Gastrocnemius medialis (tissue), 4 donors: ENCODE data around the gene ADAMTS2. TPM values are rescaled to one million over a fixed set of nuclear protein-coding genes. Genes with fewer than 3 reads are reported as not detected.
A peak's percentile ranks its signal among the peaks of the same experiment; 100 is the strongest.

Source experiments
- ATAC-seq, 2 donors: fragments of 150-250 bp; one replicate each; pipeline ENCODE4 v1.9.1; 2016
- DNase-seq, 2 donors: peaks; one replicate each; pipeline ENCODE4 v3.0.0-alpha.2; 2019
- H3K27ac ChIP-seq, 4 donors: fragments of 200-600 bp; sonication (generic); 1 replicate in 1 of 4; 2 replicates in 3 of 4; pipeline ENCODE4 v1.5.1; 2016 to 2018; ENCODE audit warnings: mild to moderate bottlenecking in 2 of 4, moderate library complexity in 1 of 4
- H3K27me3 ChIP-seq, 3 donors: fragments of 200-600 bp; sonication (generic) in 2 of 3; 1 replicate in 1 of 3; 2 replicates in 2 of 3; pipeline versions ENCODE4 v1.5.1 to v1.6.0; 2016 to 2019; ENCODE audit warnings: mild to moderate bottlenecking in 1 of 3, moderate library complexity in 1 of 3
- H3K36me3 ChIP-seq, 2 donors: fragments of 200-600 bp; sonication (generic) in 1 of 2; one replicate each; pipeline ENCODE4 v1.5.1; 2017 to 2018
- H3K4me1 ChIP-seq, 2 donors: fragments of 200-600 bp; sonication (generic) in 1 of 2; one replicate each; pipeline ENCODE4 v1.5.1; 2016 to 2017; ENCODE audit warnings: mild to moderate bottlenecking in 2 of 2
- H3K4me3 ChIP-seq, 4 donors: fragments of 200-600 bp; sonication (generic) in 3 of 4; 1 replicate in 1 of 4; 2 replicates in 3 of 4; pipeline ENCODE4 v1.5.1; 2016 to 2019; ENCODE audit warnings: mild to moderate bottlenecking in 2 of 4
- H3K9me3 ChIP-seq, 3 donors: fragments of 200-600 bp; sonication (generic) in 2 of 3; 1 replicate in 1 of 3; 2 replicates in 2 of 3; pipeline ENCODE4 v1.5.1; 2016 to 2019
- POLR2A ChIP-seq, 2 donors: fragments of 450-650 bp; IDR thresholded peaks; one replicate each; pipeline ENCODE4 v1.6.1; 2017; ENCODE audit warnings: antibody characterized with exemption in 2 of 2, mild to moderate bottlenecking in 2 of 2, moderate library complexity in 2 of 2
- in situ Hi-C, 4 donors: fragments of 200-750 bp; cut with MboI; loops; one replicate each; pipeline versions ENCODE4 v1.15.0 to v1.8.0; 2017; ENCODE audit warnings: low sequenced_read_pairs in 4 of 4
- intact Hi-C: fragments of 100-400 bp; cut with DNase I; formaldehyde crosslinking; loops from one replicate; pipeline ENCODE4 v1.15.1; 2023; ENCODE audit warnings: low total_unique reads
- total RNA-seq, 4 donors: library from RNA; depleted of rRNA; stranded (reverse); fragments of >200 nt; gene quantifications; one replicate each; pipeline versions ENCODE4 v1.1.0 to v1.2.3, GENCODE V29; 2016
- TF ChIP-seq, protein P1 (sequence below), 5 experiments: fragments of 450-650 bp in 3 of 5; fragments of 200-600 bp in 2 of 5; sonication (generic) in 2 of 5; IDR thresholded peaks in 4 of 5; conservative IDR thresholded peaks in 1 of 5; 1 replicate in 4 of 5; 2 replicates in 1 of 5; pipeline ENCODE4 v1.5.1; 2016 to 2019; ENCODE audit warnings: antibody characterized with exemption in 5 of 5, mild to moderate bottlenecking in 3 of 5, moderate library complexity in 3 of 5

The ADAMTS2 gene
- total RNA-seq, 4 donors from 2014 or later: 0.78 to 3.8 (median 2.0) TPM

DNA sequence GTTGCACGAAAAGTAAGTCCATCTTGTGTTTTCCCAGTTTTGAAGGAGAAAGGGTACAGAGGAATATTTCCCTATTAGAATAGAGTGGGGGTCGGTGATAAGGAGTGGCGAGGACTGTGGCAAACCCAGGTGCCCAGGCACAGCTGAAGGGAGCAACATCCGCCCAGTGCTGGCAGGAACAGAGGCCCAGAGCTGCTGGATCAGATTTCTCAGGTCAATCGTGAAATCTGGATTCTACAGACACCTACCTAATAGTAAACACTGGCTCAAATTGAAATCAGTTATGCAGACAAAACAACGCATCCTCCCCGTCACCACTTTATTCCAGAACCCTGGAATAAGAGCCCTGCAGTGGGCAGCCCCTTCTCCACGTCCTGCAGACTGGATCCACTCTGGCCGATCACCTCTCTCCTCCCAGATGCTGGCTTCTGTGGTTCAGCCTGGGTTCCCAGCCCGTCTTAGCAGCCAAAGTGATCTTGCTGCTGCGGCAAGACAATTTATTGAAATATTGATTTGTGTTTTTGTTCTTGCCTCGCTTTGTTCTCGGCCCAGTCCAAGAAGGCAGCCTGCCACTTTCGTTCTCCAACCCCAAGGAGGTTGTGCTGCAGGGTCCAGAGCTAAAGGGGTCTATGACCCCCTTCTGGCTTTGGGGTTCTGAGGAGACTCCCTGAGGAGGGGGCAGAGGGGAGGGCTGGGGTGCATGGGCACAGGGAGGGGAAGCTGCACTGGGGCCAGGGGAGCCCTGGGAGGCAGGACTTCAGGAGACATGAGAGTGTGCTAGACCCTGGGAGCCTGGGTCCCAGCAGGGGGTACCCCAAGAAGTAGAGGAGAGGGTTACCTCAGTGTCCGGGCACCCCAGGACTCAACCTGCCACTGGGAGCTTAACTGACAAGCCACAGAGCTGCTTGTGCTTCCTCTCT lies 181.8 kb downstream of the ADAMTS2 start:
- no peaks in the 10 kb centered on the region for H3K9me3 ChIP-seq
- no peaks in the 10 kb centered on the region for H3K36me3 ChIP-seq
- H3K4me1 ChIP-seq: peaks cover 0 to 4% of the 10 kb centered on the region in 2 donors
- intact Hi-C loops: no loop called here
- no peaks in the 10 kb centered on the region for H3K27me3 ChIP-seq
- TF ChIP-seq POLR2A (IDR thresholded peaks at IDR 0.05): no peak
- TF ChIP-seq, protein P1, sequence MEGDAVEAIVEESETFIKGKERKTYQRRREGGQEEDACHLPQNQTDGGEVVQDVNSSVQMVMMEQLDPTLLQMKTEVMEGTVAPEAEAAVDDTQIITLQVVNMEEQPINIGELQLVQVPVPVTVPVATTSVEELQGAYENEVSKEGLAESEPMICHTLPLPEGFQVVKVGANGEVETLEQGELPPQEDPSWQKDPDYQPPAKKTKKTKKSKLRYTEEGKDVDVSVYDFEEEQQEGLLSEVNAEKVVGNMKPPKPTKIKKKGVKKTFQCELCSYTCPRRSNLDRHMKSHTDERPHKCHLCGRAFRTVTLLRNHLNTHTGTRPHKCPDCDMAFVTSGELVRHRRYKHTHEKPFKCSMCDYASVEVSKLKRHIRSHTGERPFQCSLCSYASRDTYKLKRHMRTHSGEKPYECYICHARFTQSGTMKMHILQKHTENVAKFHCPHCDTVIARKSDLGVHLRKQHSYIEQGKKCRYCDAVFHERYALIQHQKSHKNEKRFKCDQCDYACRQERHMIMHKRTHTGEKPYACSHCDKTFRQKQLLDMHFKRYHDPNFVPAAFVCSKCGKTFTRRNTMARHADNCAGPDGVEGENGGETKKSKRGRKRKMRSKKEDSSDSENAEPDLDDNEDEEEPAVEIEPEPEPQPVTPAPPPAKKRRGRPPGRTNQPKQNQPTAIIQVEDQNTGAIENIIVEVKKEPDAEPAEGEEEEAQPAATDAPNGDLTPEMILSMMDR (IDR thresholded peaks at IDR 0.05 in 4 of 5, conservative IDR thresholded peaks at IDR 0.05 in 1 of 5): no peak
- H3K4me3 ChIP-seq: no peak overlapping the region
- ATAC-seq: no peak
- in situ Hi-C loops: no loop called here
- peak in 1 of 2 donors; percentile 7 for DNase-seq
- no peak overlapping the region for H3K27ac ChIP-seq

DNA sequence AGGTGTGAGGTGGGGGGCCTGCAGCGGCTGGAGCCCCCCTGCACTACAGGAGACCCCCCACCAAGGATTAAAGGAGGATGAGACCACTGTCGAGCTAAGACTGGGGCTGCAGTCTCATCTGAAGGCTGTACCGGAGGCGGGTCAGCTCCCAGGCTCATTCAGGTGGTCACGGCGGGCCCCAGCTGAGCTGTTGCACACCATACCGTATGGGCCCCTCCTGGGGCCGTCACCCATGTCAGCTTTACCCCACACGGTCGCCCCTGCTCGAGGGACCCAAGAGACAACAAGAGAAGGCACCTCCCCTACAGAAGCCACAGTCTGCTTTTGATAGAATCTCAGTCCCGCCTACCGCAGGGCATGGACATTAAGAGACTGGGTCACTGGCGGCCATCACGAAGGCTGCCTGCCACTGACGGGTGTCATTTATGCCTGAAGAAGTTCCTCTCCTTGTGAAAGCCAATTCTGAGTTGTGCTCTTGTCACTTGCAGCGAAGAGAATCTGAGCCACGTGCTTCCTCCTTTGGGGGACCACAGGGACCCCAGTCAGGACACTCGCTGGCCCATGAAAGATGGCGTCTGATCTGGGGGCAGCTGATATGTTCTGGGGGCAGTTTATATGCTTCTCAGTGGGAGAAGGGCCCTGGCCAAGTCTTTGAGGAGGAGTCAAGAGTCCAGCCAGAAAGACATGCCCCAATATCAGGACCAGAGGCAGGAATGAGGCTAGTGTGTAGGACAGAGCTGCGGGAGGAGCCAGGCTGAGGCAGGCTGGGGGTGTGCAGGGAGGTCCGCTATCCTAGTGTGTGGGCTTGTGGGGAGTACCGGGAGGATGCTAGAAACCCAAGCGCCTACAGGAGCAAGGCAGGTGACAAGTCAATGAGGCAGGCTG lies 182.7 kb downstream of the ADAMTS2 start:
- Histone ChIP-seq H3K9me3 (no peaks in the 10 kb centered on the region), H3K4me3 (no peak overlapping the region), H3K27ac (no peak overlapping the region), H3K36me3 (no peaks in the 10 kb centered on the region), H3K27me3 (no peaks in the 10 kb centered on the region), H3K4me1 (peaks cover 0 to 4% of the 10 kb centered on the region in 2 donors)
- ATAC-seq: no peak
- in situ Hi-C loops (no loop called here), intact Hi-C loops (no loop called here)
- peak in 1 of 2 donors; percentile 5 for DNase-seq
- no peak for TF ChIP-seq POLR2A (IDR thresholded peaks at IDR 0.05)
- TF ChIP-seq, protein P1 (IDR thresholded peaks at IDR 0.05 in 4 of 5, conservative IDR thresholded peaks at IDR 0.05 in 1 of 5): no peak

DNA sequence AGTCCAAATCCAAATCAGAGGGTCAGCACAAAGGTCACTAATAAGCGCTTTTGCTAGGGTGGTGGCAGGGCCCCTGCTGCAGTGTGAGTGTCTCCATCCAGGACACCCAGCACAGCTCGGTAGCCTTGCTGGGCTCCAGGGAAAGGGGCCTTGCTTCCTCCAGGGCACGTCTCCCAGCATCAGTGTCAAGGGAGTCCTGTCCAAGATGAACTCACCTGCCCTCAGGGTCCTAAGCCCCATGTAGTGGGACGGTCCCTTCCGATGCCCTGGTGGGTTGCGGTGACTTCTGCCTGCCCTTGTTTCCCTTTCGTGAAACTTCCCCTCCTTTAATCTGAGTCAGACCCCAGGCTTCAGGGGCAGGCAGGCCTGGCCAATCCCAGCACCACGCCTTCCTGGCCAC lies 183.4 kb downstream of the ADAMTS2 start:
- intact Hi-C loops: no loop called here
- Histone ChIP-seq H3K27me3 (no peaks in the 10 kb centered on the region), H3K27ac (no peak overlapping the region), H3K36me3 (no peaks in the 10 kb centered on the region), H3K9me3 (no peaks in the 10 kb centered on the region), H3K4me3 (no peak overlapping the region), H3K4me1 (no peaks in the 10 kb centered on the region)
- DNase-seq: peak in 1 of 2 donors; percentile 0
- ATAC-seq: no peak
- in situ Hi-C loops: no loop called here
- TF ChIP-seq, protein P1 (IDR thresholded peaks at IDR 0.05 in 4 of 5, conservative IDR thresholded peaks at IDR 0.05 in 1 of 5): no peak
- TF ChIP-seq POLR2A (IDR thresholded peaks at IDR 0.05): no peak

DNA sequence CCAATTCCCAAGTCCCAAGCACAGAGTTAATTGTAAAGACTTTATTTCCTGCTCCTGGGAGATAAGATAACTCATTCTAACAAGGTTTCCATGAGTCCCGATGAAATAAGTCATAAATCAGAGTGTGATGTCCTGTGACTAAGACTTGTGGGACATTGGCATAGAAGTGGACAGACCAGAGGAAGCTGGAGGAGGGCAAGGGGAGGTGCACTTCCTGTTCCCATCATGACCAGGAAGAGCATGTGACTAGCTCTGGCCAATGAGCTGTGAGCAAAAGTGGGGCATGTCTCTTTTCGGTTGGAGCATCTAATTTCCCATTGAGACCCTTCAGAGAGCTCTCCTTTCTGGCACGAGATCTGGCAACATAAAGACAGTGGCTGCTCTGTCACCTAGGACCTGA lies 184.7 kb downstream of the ADAMTS2 start:
- no peak overlapping the region for H3K27ac ChIP-seq
- intact Hi-C loops: no loop called here
- no peaks in the 10 kb centered on the region for H3K4me1 ChIP-seq
- ATAC-seq: no peak
- H3K27me3 ChIP-seq: no peaks in the 10 kb centered on the region
- H3K9me3 ChIP-seq: no peaks in the 10 kb centered on the region
- in situ Hi-C loops: no loop called here
- H3K4me3 ChIP-seq: no peak overlapping the region
- TF ChIP-seq POLR2A (IDR thresholded peaks at IDR 0.05): no peak
- TF ChIP-seq, protein P1 (IDR thresholded peaks at IDR 0.05 in 4 of 5, conservative IDR thresholded peaks at IDR 0.05 in 1 of 5): no peak
- H3K36me3 ChIP-seq: no peaks in the 10 kb centered on the region
- DNase-seq: no peak
